Measurements from ENCODE around the gene DNPH1. TPM values are rescaled to one million over a fixed set of nuclear protein-coding genes. Genes with fewer than 3 reads are reported as not detected.

The DNPH1 gene
- total and polyA plus RNA-seq, 2 experiments from 2014 or later, result 29.2 to 50.0 TPM

- TF ChIP-seq, protein P1, sequence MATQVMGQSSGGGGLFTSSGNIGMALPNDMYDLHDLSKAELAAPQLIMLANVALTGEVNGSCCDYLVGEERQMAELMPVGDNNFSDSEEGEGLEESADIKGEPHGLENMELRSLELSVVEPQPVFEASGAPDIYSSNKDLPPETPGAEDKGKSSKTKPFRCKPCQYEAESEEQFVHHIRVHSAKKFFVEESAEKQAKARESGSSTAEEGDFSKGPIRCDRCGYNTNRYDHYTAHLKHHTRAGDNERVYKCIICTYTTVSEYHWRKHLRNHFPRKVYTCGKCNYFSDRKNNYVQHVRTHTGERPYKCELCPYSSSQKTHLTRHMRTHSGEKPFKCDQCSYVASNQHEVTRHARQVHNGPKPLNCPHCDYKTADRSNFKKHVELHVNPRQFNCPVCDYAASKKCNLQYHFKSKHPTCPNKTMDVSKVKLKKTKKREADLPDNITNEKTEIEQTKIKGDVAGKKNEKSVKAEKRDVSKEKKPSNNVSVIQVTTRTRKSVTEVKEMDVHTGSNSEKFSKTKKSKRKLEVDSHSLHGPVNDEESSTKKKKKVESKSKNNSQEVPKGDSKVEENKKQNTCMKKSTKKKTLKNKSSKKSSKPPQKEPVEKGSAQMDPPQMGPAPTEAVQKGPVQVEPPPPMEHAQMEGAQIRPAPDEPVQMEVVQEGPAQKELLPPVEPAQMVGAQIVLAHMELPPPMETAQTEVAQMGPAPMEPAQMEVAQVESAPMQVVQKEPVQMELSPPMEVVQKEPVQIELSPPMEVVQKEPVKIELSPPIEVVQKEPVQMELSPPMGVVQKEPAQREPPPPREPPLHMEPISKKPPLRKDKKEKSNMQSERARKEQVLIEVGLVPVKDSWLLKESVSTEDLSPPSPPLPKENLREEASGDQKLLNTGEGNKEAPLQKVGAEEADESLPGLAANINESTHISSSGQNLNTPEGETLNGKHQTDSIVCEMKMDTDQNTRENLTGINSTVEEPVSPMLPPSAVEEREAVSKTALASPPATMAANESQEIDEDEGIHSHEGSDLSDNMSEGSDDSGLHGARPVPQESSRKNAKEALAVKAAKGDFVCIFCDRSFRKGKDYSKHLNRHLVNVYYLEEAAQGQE (IDR thresholded peaks at IDR 0.05; ENCODE audit: unreplicated experiment), result no peak
Measured at GRCh38 chr6:43188426-43188825, 40.9 kb downstream of the DNPH1 start (continued).

- H3K79me2 ChIP-seq (replicated peaks; ENCODE audit: insufficient read depth), result no peaks in the 10 kb centered on the region
- H3K4me3 ChIP-seq, result no peak overlapping the region
- peaks cover under 1% of the 10 kb centered on the region; the same call in 1 of the 2 replicates for H3K4me1 ChIP-seq (ENCODE audit: insufficient read depth)
- H3K27me3 Mint-ChIP-seq (ENCODE audit: insufficient read depth, low read depth, poor library complexity), result peaks cover 9% of the 10 kb centered on the region
- H2AFZ ChIP-seq, result no peak overlapping the region
- no peaks in the 10 kb centered on the region for H4K20me1 ChIP-seq (replicated peaks; ENCODE audit: insufficient read depth)
- H3K4me2 ChIP-seq, result no peak overlapping the region
- TF ChIP-seq JUNB (IDR thresholded peaks at IDR 0.05; ENCODE audit: unreplicated experiment) (no peak), ETS1 (IDR thresholded peaks at IDR 0.05) (no peak), EZH2 (IDR thresholded peaks at IDR 0.05; ENCODE audit: low read depth, unreplicated experiment) (no peak), CREB1 (CRISPR knock-in tag; IDR thresholded peaks at IDR 0.05; ENCODE audit: low read depth) (no peak)
- no peaks in the 10 kb centered on the region for H3F3A ChIP-seq (replicated peaks; ENCODE audit: low read depth)
- no peaks in the 10 kb centered on the region for H3K9me2 ChIP-seq (ENCODE audit: insufficient read depth)
- H3K36me3 ChIP-seq (ENCODE audit: insufficient read depth), result no peaks in the 10 kb centered on the region
- no peak for ATAC-seq
- H3K36me3 Mint-ChIP-seq (ENCODE audit: low read depth), result peaks cover 7% of the 10 kb centered on the region
- H3K27me3 ChIP-seq (ENCODE audit: insufficient read depth), result no peaks in the 10 kb centered on the region
- DNase-seq (ENCODE audit: low spot score), result no peak
- no peak overlapping the region for H3K27ac ChIP-seq (ENCODE audit: low read depth)
- no peak overlapping the region for H3K4me3 Mint-ChIP-seq
- no peaks in the 10 kb centered on the region for H3K9me3 Mint-ChIP-seq
- H3K4me1 Mint-ChIP-seq, result peaks cover 5% of the 10 kb centered on the region
- H3K27ac Mint-ChIP-seq, result no peak overlapping the region
Measured at GRCh38 chr6:43187821-43188220, 41.5 kb downstream of the DNPH1 start.

GRCh38 chr6:43186706-43187105, 42.6 kb downstream of the DNPH1 start:
- Mint-ChIP-seq H3K27me3 (ENCODE audit: insufficient read depth, low read depth, poor library complexity) (peaks cover 15% of the 10 kb centered on the region), H3K4me1 (peaks cover 10% of the 10 kb centered on the region), H3K27ac (no peak overlapping the region), H3K36me3 (ENCODE audit: low read depth) (peaks cover 7% of the 10 kb centered on the region), H3K4me3 (no peak overlapping the region), H3K9me3 (no peaks in the 10 kb centered on the region)
- Histone ChIP-seq H3K36me3 (ENCODE audit: insufficient read depth) (no peaks in the 10 kb centered on the region), H3K79me2 (replicated peaks; ENCODE audit: insufficient read depth) (no peaks in the 10 kb centered on the region), H3K4me2 (no peak overlapping the region), H3K9me2 (ENCODE audit: insufficient read depth) (no peaks in the 10 kb centered on the region), H3K4me1 (ENCODE audit: insufficient read depth) (peaks cover 4% of the 10 kb centered on the region; the same call in 1 of the 2 replicates), H3K27ac (ENCODE audit: low read depth) (no peak overlapping the region), H4K20me1 (replicated peaks; ENCODE audit: insufficient read depth) (no peaks in the 10 kb centered on the region), H3K27me3 (ENCODE audit: insufficient read depth) (no peaks in the 10 kb centered on the region), H3F3A (replicated peaks; ENCODE audit: low read depth) (no peaks in the 10 kb centered on the region), H3K4me3 (no peak overlapping the region), H2AFZ (no peak overlapping the region)
- DNase-seq (ENCODE audit: low spot score), result no peak
- no peak for ATAC-seq
- TF ChIP-seq NANOG (IDR thresholded peaks at IDR 0.05; ENCODE audit: borderline replicate concordance) (no peak), EZH2phosphoT487 (IDR thresholded peaks at IDR 0.05; ENCODE audit: unreplicated experiment) (no peak), STAT1 (IDR thresholded peaks at IDR 0.05; ENCODE audit: unreplicated experiment) (no peak), ZNF331 (CRISPR knock-in tag; IDR thresholded peaks at IDR 0.05; ENCODE audit: low read depth) (no peak), EZH2 (IDR thresholded peaks at IDR 0.05; ENCODE audit: low read depth, unreplicated experiment) (no peak), JUNB (IDR thresholded peaks at IDR 0.05; ENCODE audit: unreplicated experiment) (no peak), ETS1 (IDR thresholded peaks at IDR 0.05) (no peak)
- TF ChIP-seq, protein P2, sequence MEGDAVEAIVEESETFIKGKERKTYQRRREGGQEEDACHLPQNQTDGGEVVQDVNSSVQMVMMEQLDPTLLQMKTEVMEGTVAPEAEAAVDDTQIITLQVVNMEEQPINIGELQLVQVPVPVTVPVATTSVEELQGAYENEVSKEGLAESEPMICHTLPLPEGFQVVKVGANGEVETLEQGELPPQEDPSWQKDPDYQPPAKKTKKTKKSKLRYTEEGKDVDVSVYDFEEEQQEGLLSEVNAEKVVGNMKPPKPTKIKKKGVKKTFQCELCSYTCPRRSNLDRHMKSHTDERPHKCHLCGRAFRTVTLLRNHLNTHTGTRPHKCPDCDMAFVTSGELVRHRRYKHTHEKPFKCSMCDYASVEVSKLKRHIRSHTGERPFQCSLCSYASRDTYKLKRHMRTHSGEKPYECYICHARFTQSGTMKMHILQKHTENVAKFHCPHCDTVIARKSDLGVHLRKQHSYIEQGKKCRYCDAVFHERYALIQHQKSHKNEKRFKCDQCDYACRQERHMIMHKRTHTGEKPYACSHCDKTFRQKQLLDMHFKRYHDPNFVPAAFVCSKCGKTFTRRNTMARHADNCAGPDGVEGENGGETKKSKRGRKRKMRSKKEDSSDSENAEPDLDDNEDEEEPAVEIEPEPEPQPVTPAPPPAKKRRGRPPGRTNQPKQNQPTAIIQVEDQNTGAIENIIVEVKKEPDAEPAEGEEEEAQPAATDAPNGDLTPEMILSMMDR (conservative IDR thresholded peaks at IDR 0.05; ENCODE audit: low read depth in 2 of 2), result no peak
